Ishikawa (cell line): ENCODE measurements around the gene LCLAT1.

ENCODE experiments used
- CEBPB ChIP-seq: IDR thresholded peaks from 2 replicates; pipeline ENCODE4 v1.6.1; 2012
- CREB1 ChIP-seq: IDR thresholded peaks from 2 replicates; pipeline ENCODE4 v1.6.1; 2012; ENCODE audit warnings: low read depth
- EGR1 ChIP-seq: IDR thresholded peaks from 2 replicates; pipeline ENCODE4 v1.6.1; 2012
- EP300 ChIP-seq: IDR thresholded peaks from 2 replicates; pipeline ENCODE4 v1.6.1; 2012; ENCODE audit warnings: borderline replicate concordance
- FOXM1 ChIP-seq: IDR thresholded peaks from 2 replicates; pipeline ENCODE4 v1.6.1; 2012; ENCODE audit warnings: low read depth, borderline replicate concordance
- MAX ChIP-seq: IDR thresholded peaks from 2 replicates; pipeline ENCODE4 v1.6.1; 2012
- NFIC ChIP-seq: IDR thresholded peaks from 2 replicates; pipeline ENCODE4 v1.6.1; 2012
- RAD21 ChIP-seq: IDR thresholded peaks from 2 replicates; pipeline ENCODE4 v1.6.1; 2012; ENCODE audit warnings: low read depth
- REST ChIP-seq: IDR thresholded peaks from 2 replicates; pipeline ENCODE4 v1.6.1; 2012; ENCODE audit warnings: low read depth, mild to moderate bottlenecking
- TAF1 ChIP-seq: IDR thresholded peaks from 2 replicates; pipeline ENCODE4 v1.6.1; 2012; ENCODE audit warnings: low read depth, mild to moderate bottlenecking
- TCF12 ChIP-seq: IDR thresholded peaks from 2 replicates; pipeline ENCODE4 v1.6.1; 2012; ENCODE audit warnings: low read depth
- TEAD4 ChIP-seq: IDR thresholded peaks from 2 replicates; pipeline ENCODE4 v1.6.1; 2012
- USF1 ChIP-seq: IDR thresholded peaks from 2 replicates; pipeline ENCODE4 v1.6.1; 2012
- YY1 ChIP-seq: IDR thresholded peaks from 2 replicates; pipeline ENCODE4 v1.6.1; 2012; ENCODE audit warnings: low read depth
- ZBTB7A ChIP-seq: IDR thresholded peaks from 2 replicates; pipeline ENCODE4 v1.6.1; 2012; ENCODE audit warnings: low read depth

LCLAT1 gene

DNA sequence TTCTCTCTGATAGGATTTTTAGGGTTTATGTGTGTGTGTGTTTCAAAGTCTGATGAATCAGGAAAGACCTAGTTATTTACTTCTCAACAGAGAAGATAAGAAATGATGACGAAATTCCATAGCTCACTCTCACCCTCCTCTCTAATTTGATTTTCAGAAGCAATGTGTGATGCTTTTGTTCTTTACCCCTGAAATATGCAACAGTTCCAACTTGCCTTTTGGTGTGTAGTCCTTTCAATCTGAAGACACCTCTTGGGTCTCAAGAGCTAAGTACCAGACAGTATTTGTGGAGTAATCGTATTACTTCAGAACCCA lies 18.7 kb upstream of the LCLAT1 start:
- TF ChIP-seq RAD21: no peak
- TF ChIP-seq TEAD4: no peak
- no peak for TF ChIP-seq REST
- no peak for TF ChIP-seq CEBPB
- TF ChIP-seq TCF12: no peak
- no peak for TF ChIP-seq EP300
- no peak for TF ChIP-seq CREB1
- no peak for TF ChIP-seq MAX
- TF ChIP-seq ZBTB7A: no peak
- no peak for TF ChIP-seq FOXM1
- no peak for TF ChIP-seq NFIC
- TF ChIP-seq TAF1: no peak
- TF ChIP-seq USF1: no peak
- TF ChIP-seq EGR1: no peak

- no peak for TF ChIP-seq MAX
- TF ChIP-seq RAD21: no peak
- TF ChIP-seq EP300: no peak
- no peak for TF ChIP-seq CEBPB
- no peak for TF ChIP-seq NFIC
- TF ChIP-seq TAF1: no peak
- no peak for TF ChIP-seq TEAD4
- TF ChIP-seq ZBTB7A: no peak
- no peak for TF ChIP-seq EGR1
- no peak for TF ChIP-seq REST
- no peak for TF ChIP-seq CREB1
- no peak for TF ChIP-seq YY1
- no peak for TF ChIP-seq FOXM1
- no peak for TF ChIP-seq USF1
Observed at GRCh38 chr2:30428827-30429461, 18.1 kb upstream of the LCLAT1 start.

GRCh38 chr2:30433541-30434299 lies 13.3 kb upstream of the LCLAT1 start:
- TF ChIP-seq CEBPB: no peak
- no peak for TF ChIP-seq TEAD4
- no peak for TF ChIP-seq EGR1
- no peak for TF ChIP-seq MAX
- TF ChIP-seq USF1: no peak
- TF ChIP-seq NFIC: no peak
- no peak for TF ChIP-seq YY1
- no peak for TF ChIP-seq FOXM1
- TF ChIP-seq RAD21: no peak
- no peak for TF ChIP-seq ZBTB7A
- TF ChIP-seq REST: no peak
- TF ChIP-seq TCF12: no peak
- no peak for TF ChIP-seq EP300
- no peak for TF ChIP-seq CREB1
